T-helper 1 cell treated with Interleukin-12 subunit alpha and Interleukin-12 subunit beta and Interleukin-4 antibody, amounts not matched to agents 30 ng/mL and 1 ng/mL, for 36 hours (primary cell): Measurements from ENCODE around the gene SNX9. TPM values are rescaled to one million over a fixed set of nuclear protein-coding genes. Genes with fewer than 3 reads are reported as not detected.
"Not testable (repeated sequence)": the region's sequence is repeated elsewhere in the genome, so short reads cannot be mapped to it uniquely, and the experiment has no call there.

Source experiments
- intact Hi-C: fragments of 100-400 bp; cut with micrococcal nuclease; formaldehyde crosslinking; loops from one replicate; pipeline ENCODE4 v1.15.1; 2024
- total RNA-seq: library from RNA; stranded (reverse); gene quantifications from 2 replicates; pipeline ENCODE4 v1.2.3, GENCODE V29; 2022

SNX9 gene
- total RNA-seq = 14.2 and 14.8 TPM in 2 replicates

GRCh38 chr6:157823001-157823527 lies at the start of gene SNX9:
Gene SNX9 (plus strand): TSS chr6:157823246. CDS start chr6:157823435, 189 bp downstream.
- intact Hi-C loops = loop anchor here (5.0 to 10.0 kb wide), 6 partner anchors 139 to 1872 kb away; partner anchors contain the start of genes SOD2 and SYTL3

GRCh38 chr6:157773248-157773773 lies 49.7 kb upstream of the SNX9 start:
- intact Hi-C loops = no loop called here

- intact Hi-C loops = no loop called here
These were observed 48.6 kb upstream of the SNX9 start for GRCh38 chr6:157774153-157775135.

GRCh38 chr6:157775376-157775775 lies 47.7 kb upstream of the SNX9 start:
- intact Hi-C loops = no loop called here

GRCh38 chr6:157777344-157777743 lies 45.7 kb upstream of the SNX9 start:
- intact Hi-C loops = no loop called here

- intact Hi-C loops = no loop called here
These were observed 44.3 kb upstream of the SNX9 start for GRCh38 chr6:157778719-157779118.

GRCh38 chr6:157779705-157780604 lies 43.1 kb upstream of the SNX9 start:
- intact Hi-C loops = no loop called here

- intact Hi-C loops = no loop called here
These were observed 37.4 kb upstream of the SNX9 start for GRCh38 chr6:157785636-157786035.

- intact Hi-C loops = no loop called here
These were observed 36.8 kb upstream of the SNX9 start for GRCh38 chr6:157786221-157786620.

- intact Hi-C loops = no loop called here
These were observed 36.0 kb upstream of the SNX9 start for GRCh38 chr6:157787080-157787479.

GRCh38 chr6:157788180-157788579 lies 34.9 kb upstream of the SNX9 start:
- intact Hi-C loops = no loop called here

GRCh38 chr6:157789297-157789696 lies 33.7 kb upstream of the SNX9 start:
- intact Hi-C loops = no loop called here

GRCh38 chr6:157789861-157790260 lies 33.2 kb upstream of the SNX9 start:
- intact Hi-C loops = no loop called here

- intact Hi-C loops = no loop called here
These were observed 32.4 kb upstream of the SNX9 start for GRCh38 chr6:157790548-157791160.

- intact Hi-C loops = no loop called here
These were observed 31.6 kb upstream of the SNX9 start for GRCh38 chr6:157791450-157791849.

- intact Hi-C loops = no loop called here
These were observed 30.4 kb upstream of the SNX9 start for GRCh38 chr6:157792671-157793070.

- intact Hi-C loops = not testable (repeated sequence)
These were observed 29.0 kb upstream of the SNX9 start for GRCh38 chr6:157794012-157794411.

GRCh38 chr6:157795841-157796240 lies 27.2 kb upstream of the SNX9 start:
- intact Hi-C loops = no loop called here

- intact Hi-C loops = no loop called here
These were observed 24.2 kb upstream of the SNX9 start for GRCh38 chr6:157798851-157799250.

GRCh38 chr6:157799561-157799960 lies 23.5 kb upstream of the SNX9 start:
- intact Hi-C loops = not testable (repeated sequence)
